K562 (cell line): ENCODE measurements around the gene ELAC1. TPM values are rescaled to one million over a fixed set of nuclear protein-coding genes. Genes with fewer than 3 reads are reported as not detected.

Source experiments
- ATF1 ChIP-seq, 2 experiments: fragments of 450-650 bp in 1 of 2; IDR thresholded peaks; 2 replicates each; pipeline ENCODE4 v1.6.1; 2016; ENCODE audit warnings: missing compliant biosample characterization in 1 of 2, missing genetic modification characterization in 1 of 2
- CBX3 ChIP-seq, 2 experiments: IDR thresholded peaks; 1 replicate in 1 of 2; 2 replicates in 1 of 2; pipeline ENCODE4 v1.6.1; 2012; ENCODE audit warnings: inconsistent platforms in 2 of 2, low read length in 2 of 2, borderline replicate concordance in 1 of 2, control low read depth in 1 of 2
- EP300 ChIP-seq: IDR thresholded peaks from 2 replicates; pipeline ENCODE4 v1.6.1; 2012; ENCODE audit warnings: low read length, improper control_type of control experiment
- PHF8 ChIP-seq: fragments of 200-600 bp; sonication (generic); IDR thresholded peaks from 2 replicates; pipeline ENCODE4 v1.6.1; 2012; ENCODE audit warnings: mixed run types, mild to moderate bottlenecking, inconsistent platforms, low read length, moderate library complexity, borderline replicate concordance
- RCOR1 ChIP-seq, 2 experiments: IDR thresholded peaks; 2 replicates each; pipeline ENCODE4 v1.6.1; 2012; ENCODE audit warnings: low read depth in 2 of 2, low read length in 2 of 2, borderline replicate concordance in 1 of 2, improper control_type of control experiment in 1 of 2
- SP1 ChIP-seq: sonication (generic); formaldehyde crosslinking; IDR thresholded peaks from 2 replicates; pipeline ENCODE4 v1.8.1; 2022; ENCODE audit warnings: mild to moderate bottlenecking, missing genetic modification reagents
- TRIM24 ChIP-seq, 2 experiments: fragments of 450-650 bp; IDR thresholded peaks; 2 replicates each; pipeline ENCODE4 v1.6.1; 2016
- ZNF124 ChIP-seq: sonication (generic); formaldehyde crosslinking; IDR thresholded peaks from 2 replicates; pipeline ENCODE4 v1.8.1; 2022; ENCODE audit warnings: missing genetic modification reagents
- ZNF253 ChIP-seq: fragments of 250-450 bp; sonication (Bioruptor Pico); conservative IDR thresholded peaks from 2 replicates; pipeline ENCODE4 v1.6.1; 2021; ENCODE audit warnings: mild to moderate bottlenecking
- polyA plus RNA-seq, 8 experiments: library from polyadenylated mRNA; depleted of rRNA in 4 of 8; stranded (reverse) in 5 of 8; unstranded in 3 of 8; fragments of >200 nt; fragmentation: Nextera tagmentation in 2 of 8; fragmentation: Illumina TruSeq in 1 of 8; extraction: Ambion mirVana in 2 of 8; extraction: Trizol in 1 of 8; gene quantifications; 2 replicates each; pipeline versions ENCODE4 v1.2.1 to v1.2.3, GENCODE V29; 2011 to 2014; ENCODE audit warnings: inconsistent platforms in 1 of 8, missing spikeins in 1 of 8
- total RNA-seq, 7 experiments: library from RNA; depleted of rRNA in 6 of 7; stranded (reverse); fragments of >200 nt in 6 of 7; fragmentation: Illumina TruSeq in 2 of 7; extraction: Trizol in 2 of 7; gene quantifications; 2 replicates each; pipeline versions ENCODE4 v1.2.1 to v1.2.3, GENCODE V29; 2011 to 2021; ENCODE audit warnings: low replicate concordance in 1 of 7
- TF ChIP-seq, protein P1 (sequence below), 2 experiments: fragments of 150-350 bp in 1 of 2; IDR thresholded peaks; 2 replicates each; pipeline ENCODE4 v1.6.1; 2012 to 2016; ENCODE audit warnings: low read depth in 2 of 2, low read length in 2 of 2, mild to moderate bottlenecking in 1 of 2, moderate library complexity in 1 of 2
- TF ChIP-seq, protein P2 (sequence below): fragments of 250-450 bp; sonication (Bioruptor Pico); IDR thresholded peaks from 2 replicates; pipeline ENCODE4 v1.6.1; 2021; ENCODE audit warnings: mild to moderate bottlenecking
- TF ChIP-seq, protein P3 (sequence below): fragments of 250-450 bp; sonication (Bioruptor Pico); IDR thresholded peaks from 2 replicates; pipeline ENCODE4 v1.9.0; 2021; ENCODE audit warnings: mild to moderate bottlenecking, inconsistent platforms
- TF ChIP-seq, protein P4 (sequence below): IDR thresholded peaks from 2 replicates; pipeline ENCODE4 v1.6.1; 2014; ENCODE audit warnings: antibody characterized with exemption
- TF ChIP-seq, protein P5 (sequence below), 3 experiments: fragments of 200-800 bp in 1 of 3; fragments of 250-450 bp in 1 of 3; fragments of 450-650 bp in 1 of 3; sonication (Bioruptor Pico) in 1 of 3; sonication (Bioruptor generic) in 1 of 3; formaldehyde crosslinking in 1 of 3; IDR thresholded peaks; 2 replicates each; pipeline versions ENCODE4 v1.6.1 to v1.8.0; 2016 to 2022; ENCODE audit warnings: mild to moderate bottlenecking in 2 of 3, missing genetic modification characterization in 2 of 3, missing compliant biosample characterization in 1 of 3, moderate library complexity in 1 of 3

ELAC1 gene
- total and polyA plus RNA-seq, 9 of the 15 experiments (the other 6 are each of a cell fraction or from before 2014, with no cell fraction given) = 3.7 to 7.7 (median 4.9) TPM

DNA sequence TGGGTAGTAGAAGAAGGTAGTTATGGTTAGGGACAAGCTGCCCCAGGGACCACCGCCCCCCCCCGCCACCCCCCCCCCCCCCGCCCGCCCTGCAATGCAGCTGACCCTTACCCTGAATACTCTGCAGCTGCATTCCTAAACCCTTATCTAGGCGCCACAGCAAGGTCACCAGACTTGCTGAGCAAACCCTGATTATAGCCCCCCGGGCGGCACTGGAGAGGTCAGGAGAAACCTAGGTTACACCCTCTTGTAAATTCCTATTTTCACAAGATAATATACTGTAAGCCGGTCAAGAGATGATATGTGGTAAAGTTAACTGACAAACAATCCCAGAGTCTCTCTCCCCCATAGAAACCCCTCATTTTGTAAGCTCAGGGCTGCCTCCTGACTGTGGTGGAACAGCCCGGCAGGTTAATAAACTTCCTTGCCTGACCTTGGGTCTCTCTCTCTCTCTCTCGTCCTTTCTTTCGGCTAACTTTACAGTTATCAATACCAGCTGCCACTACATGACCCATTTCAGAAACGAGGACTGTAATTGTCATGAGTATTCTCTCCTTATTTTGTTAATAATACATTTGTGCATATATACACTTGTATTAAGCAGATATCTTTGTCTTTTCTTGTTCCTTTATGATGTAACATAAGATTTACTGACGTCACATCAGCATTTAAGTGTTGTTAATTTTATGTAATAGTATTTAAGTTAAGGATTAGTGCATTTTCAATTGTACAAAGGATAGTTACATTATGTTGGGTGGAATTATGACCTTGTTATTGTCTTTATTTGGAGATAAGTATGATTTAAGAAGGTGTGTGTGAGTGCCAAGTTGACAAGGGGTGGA, 39.3 kb downstream of the ELAC1 start (continued):
- TF ChIP-seq, protein P1, sequence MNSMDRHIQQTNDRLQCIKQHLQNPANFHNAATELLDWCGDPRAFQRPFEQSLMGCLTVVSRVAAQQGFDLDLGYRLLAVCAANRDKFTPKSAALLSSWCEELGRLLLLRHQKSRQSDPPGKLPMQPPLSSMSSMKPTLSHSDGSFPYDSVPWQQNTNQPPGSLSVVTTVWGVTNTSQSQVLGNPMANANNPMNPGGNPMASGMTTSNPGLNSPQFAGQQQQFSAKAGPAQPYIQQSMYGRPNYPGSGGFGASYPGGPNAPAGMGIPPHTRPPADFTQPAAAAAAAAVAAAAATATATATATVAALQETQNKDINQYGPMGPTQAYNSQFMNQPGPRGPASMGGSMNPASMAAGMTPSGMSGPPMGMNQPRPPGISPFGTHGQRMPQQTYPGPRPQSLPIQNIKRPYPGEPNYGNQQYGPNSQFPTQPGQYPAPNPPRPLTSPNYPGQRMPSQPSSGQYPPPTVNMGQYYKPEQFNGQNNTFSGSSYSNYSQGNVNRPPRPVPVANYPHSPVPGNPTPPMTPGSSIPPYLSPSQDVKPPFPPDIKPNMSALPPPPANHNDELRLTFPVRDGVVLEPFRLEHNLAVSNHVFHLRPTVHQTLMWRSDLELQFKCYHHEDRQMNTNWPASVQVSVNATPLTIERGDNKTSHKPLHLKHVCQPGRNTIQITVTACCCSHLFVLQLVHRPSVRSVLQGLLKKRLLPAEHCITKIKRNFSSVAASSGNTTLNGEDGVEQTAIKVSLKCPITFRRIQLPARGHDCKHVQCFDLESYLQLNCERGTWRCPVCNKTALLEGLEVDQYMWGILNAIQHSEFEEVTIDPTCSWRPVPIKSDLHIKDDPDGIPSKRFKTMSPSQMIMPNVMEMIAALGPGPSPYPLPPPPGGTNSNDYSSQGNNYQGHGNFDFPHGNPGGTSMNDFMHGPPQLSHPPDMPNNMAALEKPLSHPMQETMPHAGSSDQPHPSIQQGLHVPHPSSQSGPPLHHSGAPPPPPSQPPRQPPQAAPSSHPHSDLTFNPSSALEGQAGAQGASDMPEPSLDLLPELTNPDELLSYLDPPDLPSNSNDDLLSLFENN (IDR thresholded peaks at IDR 0.05; ENCODE audit: low read depth in 2 of 2, low read length in 2 of 2) = peak in 1 of 2 experiments; percentile 76; a peak in 2 of 4 replicates
- TF ChIP-seq TRIM24 (IDR thresholded peaks at IDR 0.05) (0 out of 4 replicates have a peak, but pooled peaks of 1 of the 2 experiments have one; percentile 29), ZNF253 (CRISPR knock-in tag) (no peak), SP1 (no peak), CBX3 (IDR thresholded peaks at IDR 0.05; ENCODE audit: borderline replicate concordance in 1 of 2, low read length in 2 of 2) (no peak), RCOR1 (IDR thresholded peaks at IDR 0.05; ENCODE audit: borderline replicate concordance in 1 of 2, low read depth in 2 of 2, low read length in 2 of 2) (peak; percentile 47 to 74; a peak in 1 of 4 replicates), EP300 (peak; percentile 81), ZNF124 (no peak), PHF8 (no peak), ATF1 (CRISPR knock-in tag; IDR thresholded peaks at IDR 0.05) (no peak), ATF1 (tag; IDR thresholded peaks at IDR 0.05) (peak; percentile 78)
- TF ChIP-seq, protein P2, sequence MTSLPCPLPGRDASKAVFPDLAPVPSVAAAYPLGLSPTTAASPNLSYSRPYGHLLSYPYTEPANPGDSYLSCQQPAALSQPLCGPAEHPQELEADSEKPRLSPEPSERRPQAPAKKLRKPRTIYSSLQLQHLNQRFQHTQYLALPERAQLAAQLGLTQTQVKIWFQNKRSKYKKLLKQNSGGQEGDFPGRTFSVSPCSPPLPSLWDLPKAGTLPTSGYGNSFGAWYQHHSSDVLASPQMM (CRISPR knock-in tag) = no peak
- TF ChIP-seq, protein P3, sequence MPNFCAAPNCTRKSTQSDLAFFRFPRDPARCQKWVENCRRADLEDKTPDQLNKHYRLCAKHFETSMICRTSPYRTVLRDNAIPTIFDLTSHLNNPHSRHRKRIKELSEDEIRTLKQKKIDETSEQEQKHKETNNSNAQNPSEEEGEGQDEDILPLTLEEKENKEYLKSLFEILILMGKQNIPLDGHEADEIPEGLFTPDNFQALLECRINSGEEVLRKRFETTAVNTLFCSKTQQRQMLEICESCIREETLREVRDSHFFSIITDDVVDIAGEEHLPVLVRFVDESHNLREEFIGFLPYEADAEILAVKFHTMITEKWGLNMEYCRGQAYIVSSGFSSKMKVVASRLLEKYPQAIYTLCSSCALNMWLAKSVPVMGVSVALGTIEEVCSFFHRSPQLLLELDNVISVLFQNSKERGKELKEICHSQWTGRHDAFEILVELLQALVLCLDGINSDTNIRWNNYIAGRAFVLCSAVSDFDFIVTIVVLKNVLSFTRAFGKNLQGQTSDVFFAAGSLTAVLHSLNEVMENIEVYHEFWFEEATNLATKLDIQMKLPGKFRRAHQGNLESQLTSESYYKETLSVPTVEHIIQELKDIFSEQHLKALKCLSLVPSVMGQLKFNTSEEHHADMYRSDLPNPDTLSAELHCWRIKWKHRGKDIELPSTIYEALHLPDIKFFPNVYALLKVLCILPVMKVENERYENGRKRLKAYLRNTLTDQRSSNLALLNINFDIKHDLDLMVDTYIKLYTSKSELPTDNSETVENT (CRISPR knock-in tag) = no peak
- TF ChIP-seq, protein P4, sequence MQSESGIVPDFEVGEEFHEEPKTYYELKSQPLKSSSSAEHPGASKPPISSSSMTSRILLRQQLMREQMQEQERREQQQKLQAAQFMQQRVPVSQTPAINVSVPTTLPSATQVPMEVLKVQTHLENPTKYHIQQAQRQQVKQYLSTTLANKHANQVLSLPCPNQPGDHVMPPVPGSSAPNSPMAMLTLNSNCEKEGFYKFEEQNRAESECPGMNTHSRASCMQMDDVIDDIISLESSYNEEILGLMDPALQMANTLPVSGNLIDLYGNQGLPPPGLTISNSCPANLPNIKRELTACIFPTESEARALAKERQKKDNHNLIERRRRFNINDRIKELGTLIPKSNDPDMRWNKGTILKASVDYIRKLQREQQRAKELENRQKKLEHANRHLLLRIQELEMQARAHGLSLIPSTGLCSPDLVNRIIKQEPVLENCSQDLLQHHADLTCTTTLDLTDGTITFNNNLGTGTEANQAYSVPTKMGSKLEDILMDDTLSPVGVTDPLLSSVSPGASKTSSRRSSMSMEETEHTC = peak; percentile 88
- TF ChIP-seq, protein P5, sequence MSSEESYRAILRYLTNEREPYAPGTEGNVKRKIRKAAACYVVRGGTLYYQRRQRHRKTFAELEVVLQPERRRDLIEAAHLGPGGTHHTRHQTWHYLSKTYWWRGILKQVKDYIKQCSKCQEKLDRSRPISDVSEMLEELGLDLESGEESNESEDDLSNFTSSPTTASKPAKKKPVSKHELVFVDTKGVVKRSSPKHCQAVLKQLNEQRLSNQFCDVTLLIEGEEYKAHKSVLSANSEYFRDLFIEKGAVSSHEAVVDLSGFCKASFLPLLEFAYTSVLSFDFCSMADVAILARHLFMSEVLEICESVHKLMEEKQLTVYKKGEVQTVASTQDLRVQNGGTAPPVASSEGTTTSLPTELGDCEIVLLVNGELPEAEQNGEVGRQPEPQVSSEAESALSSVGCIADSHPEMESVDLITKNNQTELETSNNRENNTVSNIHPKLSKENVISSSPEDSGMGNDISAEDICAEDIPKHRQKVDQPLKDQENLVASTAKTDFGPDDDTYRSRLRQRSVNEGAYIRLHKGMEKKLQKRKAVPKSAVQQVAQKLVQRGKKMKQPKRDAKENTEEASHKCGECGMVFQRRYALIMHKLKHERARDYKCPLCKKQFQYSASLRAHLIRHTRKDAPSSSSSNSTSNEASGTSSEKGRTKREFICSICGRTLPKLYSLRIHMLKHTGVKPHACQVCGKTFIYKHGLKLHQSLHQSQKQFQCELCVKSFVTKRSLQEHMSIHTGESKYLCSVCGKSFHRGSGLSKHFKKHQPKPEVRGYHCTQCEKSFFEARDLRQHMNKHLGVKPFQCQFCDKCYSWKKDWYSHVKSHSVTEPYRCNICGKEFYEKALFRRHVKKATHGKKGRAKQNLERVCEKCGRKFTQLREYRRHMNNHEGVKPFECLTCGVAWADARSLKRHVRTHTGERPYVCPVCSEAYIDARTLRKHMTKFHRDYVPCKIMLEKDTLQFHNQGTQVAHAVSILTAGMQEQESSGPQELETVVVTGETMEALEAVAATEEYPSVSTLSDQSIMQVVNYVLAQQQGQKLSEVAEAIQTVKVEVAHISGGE (CRISPR knock-in tag; IDR thresholded peaks at IDR 0.05) = no peak
